HepG2 (cell line): ENCODE results near the gene SELENOH. TPM values are rescaled to one million over a fixed set of nuclear protein-coding genes. Genes with fewer than 3 reads are reported as not detected.

Source experiments
- CERS6 ChIP-seq: sonication (generic); formaldehyde crosslinking; IDR thresholded peaks from 2 replicates; pipeline ENCODE4 v1.5.0; 2020; ENCODE audit warnings: missing genetic modification reagents
- FOXC1 ChIP-seq: sonication (generic); formaldehyde crosslinking; IDR thresholded peaks from 2 replicates; pipeline ENCODE4 v1.8.0; 2022; ENCODE audit warnings: mild to moderate bottlenecking, missing genetic modification reagents, borderline replicate concordance
- KDM5A ChIP-seq: fragments of 200-600 bp; sonication (generic); IDR thresholded peaks from 2 replicates; pipeline ENCODE4 v1.7.0; 2018; ENCODE audit warnings: antibody characterized with exemption, mild to moderate bottlenecking, low read length, borderline replicate concordance
- PAXIP1 ChIP-seq: sonication (generic); formaldehyde crosslinking; conservative IDR thresholded peaks from 2 replicates; pipeline ENCODE4 v1.4.0; 2020; ENCODE audit warnings: mild to moderate bottlenecking, missing genetic modification reagents, moderate library complexity
- TCF7L2 ChIP-seq: IDR thresholded peaks from 2 replicates; pipeline ENCODE4 v1.6.1; 2011; ENCODE audit warnings: mild to moderate bottlenecking, low read depth, low read length, moderate library complexity
- ZNF207 ChIP-seq: fragments of 450-650 bp; IDR thresholded peaks from 2 replicates; pipeline ENCODE4 v1.6.1; 2016; ENCODE audit warnings: antibody characterized with exemption, borderline replicate concordance
- ZNF547 ChIP-seq: sonication (generic); formaldehyde crosslinking; IDR thresholded peaks from 2 replicates; pipeline ENCODE4 v1.5.1; 2020; ENCODE audit warnings: mild to moderate bottlenecking, missing genetic modification reagents
- ZNF562 ChIP-seq: sonication (generic); formaldehyde crosslinking; IDR thresholded peaks from 2 replicates; pipeline ENCODE4 v1.8.0; 2022; ENCODE audit warnings: missing genetic modification reagents, borderline replicate concordance
- ZNF598 ChIP-seq: sonication (generic); formaldehyde crosslinking; IDR thresholded peaks from 2 replicates; pipeline ENCODE4 v1.5.1; 2020; ENCODE audit warnings: mild to moderate bottlenecking, missing genetic modification reagents, borderline replicate concordance
- polyA plus RNA-seq, 8 experiments: library from polyadenylated mRNA; depleted of rRNA in 3 of 8; stranded (reverse) in 7 of 8; unstranded in 1 of 8; fragments of >200 nt; fragmentation: Illumina TruSeq in 4 of 8; extraction: Trizol in 4 of 8; gene quantifications; 2 replicates each; pipeline versions ENCODE4 v1.2.1 to v1.2.3, GENCODE V29; 2011 to 2016; ENCODE audit warnings: low read depth in 4 of 8, missing spikeins in 1 of 8, mixed read lengths in 1 of 8; ENCODE audit not compliant: insufficient read depth in 1 of 8
- total RNA-seq, 5 experiments: library from RNA; depleted of rRNA; stranded (reverse); fragments of >200 nt; fragmentation: Illumina TruSeq; extraction: Trizol; gene quantifications; 2 replicates each; pipeline ENCODE4 v1.2.3, GENCODE V29; 2016; ENCODE audit warnings: low read depth in 1 of 5
- TF ChIP-seq, protein P1 (sequence below): sonication (generic); formaldehyde crosslinking; IDR thresholded peaks from 2 replicates; pipeline ENCODE4 v1.5.0; 2020; ENCODE audit warnings: mild to moderate bottlenecking, missing genetic modification reagents
- TF ChIP-seq, protein P2 (sequence below): sonication (generic); formaldehyde crosslinking; IDR thresholded peaks from 2 replicates; pipeline ENCODE4 v1.5.0; 2020; ENCODE audit warnings: mild to moderate bottlenecking, missing genetic modification reagents, borderline replicate concordance
- TF ChIP-seq, protein P3 (sequence below): sonication (generic); formaldehyde crosslinking; IDR thresholded peaks from 2 replicates; pipeline ENCODE4 v1.5.0; 2020; ENCODE audit warnings: missing genetic modification reagents, mild to moderate bottlenecking, borderline replicate concordance

Gene SELENOH
- total and polyA plus RNA-seq, 2 of the 13 experiments (the other 11 are each of a cell fraction or from before 2014, with no cell fraction given), result 27.2 to 77.4 TPM

GRCh38 chr11:57741132-57742086 is at the start of gene SELENOH (continued):
- peak; percentile 40; the same call in 1 of the 2 replicates for TF ChIP-seq PAXIP1 (CRISPR knock-in tag)
- TF ChIP-seq, protein P1, sequence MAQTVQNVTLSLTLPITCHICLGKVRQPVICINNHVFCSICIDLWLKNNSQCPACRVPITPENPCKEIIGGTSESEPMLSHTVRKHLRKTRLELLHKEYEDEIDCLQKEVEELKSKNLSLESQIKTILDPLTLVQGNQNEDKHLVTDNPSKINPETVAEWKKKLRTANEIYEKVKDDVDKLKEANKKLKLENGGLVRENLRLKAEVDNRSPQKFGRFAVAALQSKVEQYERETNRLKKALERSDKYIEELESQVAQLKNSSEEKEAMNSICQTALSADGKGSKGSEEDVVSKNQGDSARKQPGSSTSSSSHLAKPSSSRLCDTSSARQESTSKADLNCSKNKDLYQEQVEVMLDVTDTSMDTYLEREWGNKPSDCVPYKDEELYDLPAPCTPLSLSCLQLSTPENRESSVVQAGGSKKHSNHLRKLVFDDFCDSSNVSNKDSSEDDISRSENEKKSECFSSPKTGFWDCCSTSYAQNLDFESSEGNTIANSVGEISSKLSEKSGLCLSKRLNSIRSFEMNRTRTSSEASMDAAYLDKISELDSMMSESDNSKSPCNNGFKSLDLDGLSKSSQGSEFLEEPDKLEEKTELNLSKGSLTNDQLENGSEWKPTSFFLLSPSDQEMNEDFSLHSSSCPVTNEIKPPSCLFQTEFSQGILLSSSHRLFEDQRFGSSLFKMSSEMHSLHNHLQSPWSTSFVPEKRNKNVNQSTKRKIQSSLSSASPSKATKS (CRISPR knock-in tag), result no peak
- no peak for TF ChIP-seq ZNF562
- TF ChIP-seq, protein P2, sequence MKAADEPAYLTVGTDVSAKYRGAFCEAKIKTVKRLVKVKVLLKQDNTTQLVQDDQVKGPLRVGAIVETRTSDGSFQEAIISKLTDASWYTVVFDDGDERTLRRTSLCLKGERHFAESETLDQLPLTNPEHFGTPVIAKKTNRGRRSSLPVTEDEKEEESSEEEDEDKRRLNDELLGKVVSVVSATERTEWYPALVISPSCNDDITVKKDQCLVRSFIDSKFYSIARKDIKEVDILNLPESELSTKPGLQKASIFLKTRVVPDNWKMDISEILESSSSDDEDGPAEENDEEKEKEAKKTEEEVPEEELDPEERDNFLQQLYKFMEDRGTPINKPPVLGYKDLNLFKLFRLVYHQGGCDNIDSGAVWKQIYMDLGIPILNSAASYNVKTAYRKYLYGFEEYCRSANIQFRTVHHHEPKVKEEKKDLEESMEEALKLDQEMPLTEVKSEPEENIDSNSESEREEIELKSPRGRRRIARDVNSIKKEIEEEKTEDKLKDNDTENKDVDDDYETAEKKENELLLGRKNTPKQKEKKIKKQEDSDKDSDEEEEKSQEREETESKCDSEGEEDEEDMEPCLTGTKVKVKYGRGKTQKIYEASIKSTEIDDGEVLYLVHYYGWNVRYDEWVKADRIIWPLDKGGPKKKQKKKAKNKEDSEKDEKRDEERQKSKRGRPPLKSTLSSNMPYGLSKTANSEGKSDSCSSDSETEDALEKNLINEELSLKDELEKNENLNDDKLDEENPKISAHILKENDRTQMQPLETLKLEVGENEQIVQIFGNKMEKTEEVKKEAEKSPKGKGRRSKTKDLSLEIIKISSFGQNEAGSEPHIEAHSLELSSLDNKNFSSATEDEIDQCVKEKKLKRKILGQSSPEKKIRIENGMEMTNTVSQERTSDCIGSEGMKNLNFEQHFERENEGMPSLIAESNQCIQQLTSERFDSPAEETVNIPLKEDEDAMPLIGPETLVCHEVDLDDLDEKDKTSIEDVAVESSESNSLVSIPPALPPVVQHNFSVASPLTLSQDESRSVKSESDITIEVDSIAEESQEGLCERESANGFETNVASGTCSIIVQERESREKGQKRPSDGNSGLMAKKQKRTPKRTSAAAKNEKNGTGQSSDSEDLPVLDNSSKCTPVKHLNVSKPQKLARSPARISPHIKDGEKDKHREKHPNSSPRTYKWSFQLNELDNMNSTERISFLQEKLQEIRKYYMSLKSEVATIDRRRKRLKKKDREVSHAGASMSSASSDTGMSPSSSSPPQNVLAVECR (CRISPR knock-in tag), result peak; percentile 95
- no peak for TF ChIP-seq TCF7L2
- peak; percentile 59; the same call in 1 of the 2 replicates for TF ChIP-seq KDM5A
- TF ChIP-seq ZNF207, result no peak
- TF ChIP-seq ZNF547, result peak; percentile 24; the same call in 1 of the 2 replicates
- peak; percentile 7; the same call in 1 of the 2 replicates for TF ChIP-seq FOXC1 (CRISPR knock-in tag)
- TF ChIP-seq CERS6 (CRISPR knock-in tag), result no peak
- no peak for TF ChIP-seq ZNF598
- TF ChIP-seq, protein P3, sequence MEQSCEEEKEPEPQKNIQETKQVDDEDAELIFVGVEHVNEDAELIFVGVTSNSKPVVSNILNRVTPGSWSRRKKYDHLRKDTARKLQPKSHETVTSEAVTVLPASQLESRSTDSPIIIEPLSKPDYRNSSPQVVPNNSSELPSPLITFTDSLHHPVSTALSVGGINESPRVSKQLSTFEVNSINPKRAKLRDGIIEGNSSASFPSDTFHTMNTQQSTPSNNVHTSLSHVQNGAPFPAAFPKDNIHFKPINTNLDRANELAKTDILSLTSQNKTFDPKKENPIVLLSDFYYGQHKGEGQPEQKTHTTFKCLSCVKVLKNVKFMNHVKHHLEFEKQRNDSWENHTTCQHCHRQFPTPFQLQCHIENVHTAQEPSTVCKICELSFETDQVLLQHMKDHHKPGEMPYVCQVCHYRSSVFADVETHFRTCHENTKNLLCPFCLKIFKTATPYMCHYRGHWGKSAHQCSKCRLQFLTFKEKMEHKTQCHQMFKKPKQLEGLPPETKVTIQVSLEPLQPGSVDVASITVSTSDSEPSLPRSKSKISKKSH (CRISPR knock-in tag), result 0 out of 2 replicates have a peak, but pooled peaks have one; percentile 20
